Endothelial cell of umbilical vein (primary cell): ENCODE results near the gene TIRAP. TPM values are rescaled to one million over a fixed set of nuclear protein-coding genes. Genes with fewer than 3 reads are reported as not detected.

ENCODE experiments used
- BruUV-seq: library from RNA; stranded (reverse); fragments of 400-500 nt; replicated peaks from 2 replicates; lab custom pipeline; 2021; lab: Mats Ljungman, UMichigan
- CTCF ChIA-PET: fragments of 300-600, 350-600 bp; sonication (Branson Sonifier 250); formaldehyde crosslinking; loops from one replicate; lab custom pipeline; 2021; ENCODE audit warnings: antibody characterized with exemption, inconsistent platforms; lab: Charles Lee
- POLR2A ChIA-PET: fragments of 300-600, 350-600 bp; sonication (Branson Sonifier 250); formaldehyde crosslinking; loops from one replicate; lab custom pipeline; 2021; ENCODE audit warnings: antibody characterized with exemption, inconsistent platforms; lab: Charles Lee
- DNase-seq: peaks from one replicate; pipeline ENCODE4 v3.0.0-alpha.2; 2011; ENCODE audit warnings: low read depth, low spot score
- FAIRE-seq: peaks from 2 replicates; lab custom pipeline; 2011; peaks lifted over from hg19 to GRCh38; lab: Jason Lieb, UNC
- H2AFZ ChIP-seq: 2 replicates; pipeline ENCODE4 v1.6.0; 2012; ENCODE audit warnings: low read depth, low read length, control low read depth, inconsistent platforms
- H3K27ac ChIP-seq: 2 replicates; pipeline ENCODE4 v1.5.1; 2011; ENCODE audit warnings: low read depth, mild to moderate bottlenecking, control low read depth, low read length, moderate library complexity; ENCODE audit not compliant: insufficient read depth
- H3K27me3 ChIP-seq, 2 experiments: 2 replicates each; pipeline versions ENCODE4 v1.6.0 to v1.6.1; 2011; ENCODE audit warnings: low read length in 2 of 2, mixed read lengths in 1 of 2; ENCODE audit not compliant: control insufficient read depth in 2 of 2, insufficient read depth in 2 of 2
- H3K36me3 ChIP-seq, 2 experiments: 2 replicates in 1 of 2; 3 replicates in 1 of 2; pipeline ENCODE4 v1.5.1; 2011; ENCODE audit warnings: low read length in 2 of 2, mild to moderate bottlenecking in 1 of 2, moderate library complexity in 1 of 2; ENCODE audit not compliant: control insufficient read depth in 2 of 2, insufficient read depth in 2 of 2; ENCODE audit errors: extremely low read depth in 1 of 2
- H3K4me1 ChIP-seq: 3 replicates; pipeline ENCODE4 v1.5.1; 2011; ENCODE audit warnings: mild to moderate bottlenecking, low read length; ENCODE audit not compliant: control insufficient read depth, insufficient read depth; ENCODE audit errors: extremely low read depth
- H3K4me2 ChIP-seq: 2 replicates; pipeline ENCODE4 v1.6.1; 2011; ENCODE audit warnings: low read length, control low read depth, mixed read lengths; ENCODE audit not compliant: insufficient read depth
- H3K4me3 ChIP-seq, 3 experiments: fragments of 200-600 bp in 1 of 3; sonication (generic), shearing (Covaris generic) in 1 of 3; replicated peaks in 1 of 3; 2 replicates each; pipeline ENCODE4 v1.5.1; 2011 to 2016; ENCODE audit warnings: control low read depth in 3 of 3, low read length in 3 of 3, mild to moderate bottlenecking in 2 of 3, inconsistent platforms in 1 of 3, low read depth in 1 of 3, moderate library complexity in 1 of 3; ENCODE audit not compliant: insufficient read depth in 1 of 3
- H3K79me2 ChIP-seq: 2 replicates; pipeline ENCODE4 v1.6.0; 2012; ENCODE audit warnings: low read length, inconsistent platforms; ENCODE audit not compliant: control insufficient read depth, insufficient read depth
- H3K9ac ChIP-seq: replicated peaks from 2 replicates; pipeline ENCODE3; 2011; ENCODE audit warnings: low read length, control low read depth; ENCODE audit not compliant: insufficient read depth; ENCODE audit errors: extremely low read depth
- H3K9me1 ChIP-seq: replicated peaks from 3 replicates; pipeline ENCODE4 v1.6.0; 2011; ENCODE audit warnings: mild to moderate bottlenecking, low read length; ENCODE audit not compliant: control insufficient read depth, insufficient read depth; ENCODE audit errors: extremely low read depth
- H3K9me3 ChIP-seq: replicated peaks from 2 replicates; pipeline ENCODE4 v1.5.1; 2012; ENCODE audit warnings: low read length, inconsistent platforms; ENCODE audit not compliant: control insufficient read depth, insufficient read depth
- H4K20me1 ChIP-seq: replicated peaks from 2 replicates; pipeline ENCODE3; 2011; ENCODE audit warnings: mild to moderate bottlenecking, low read length; ENCODE audit not compliant: control insufficient read depth, insufficient read depth; ENCODE audit errors: extremely low read depth
- CTCF ChIP-seq, 2 donors: IDR thresholded peaks; 1 replicate in 1 of 2; 2 replicates in 1 of 2; pipeline ENCODE4 v1.5.1; 2011; ENCODE audit warnings: low read length in 2 of 2, mild to moderate bottlenecking in 2 of 2, moderate library complexity in 2 of 2, control low read depth in 1 of 2, inconsistent platforms in 1 of 2, low read depth in 1 of 2; ENCODE audit not compliant: insufficient read depth in 1 of 2; ENCODE audit errors: extremely low read depth in 1 of 2
- EZH2 ChIP-seq: IDR thresholded peaks from 2 replicates; pipeline ENCODE4 v1.6.1; 2012; ENCODE audit warnings: borderline replicate concordance, low read depth, mild to moderate bottlenecking, moderate library complexity, low read length, inconsistent platforms; ENCODE audit not compliant: severe bottlenecking
- FOS ChIP-seq: IDR thresholded peaks from 2 replicates; pipeline ENCODE4 v1.6.1; 2011; ENCODE audit warnings: mild to moderate bottlenecking, low read length, moderate library complexity, borderline replicate concordance; ENCODE audit not compliant: insufficient read depth
- GATA2 ChIP-seq: IDR thresholded peaks from 2 replicates; pipeline ENCODE4 v1.7.0; 2011; ENCODE audit warnings: low read depth, mild to moderate bottlenecking, moderate library complexity, mixed read lengths, low read length; ENCODE audit not compliant: insufficient read length, insufficient read depth
- JUN ChIP-seq: IDR thresholded peaks from 2 replicates; pipeline ENCODE4 v1.6.1; 2011; ENCODE audit warnings: borderline replicate concordance, low read depth; ENCODE audit not compliant: insufficient read length, insufficient read depth
- MAX ChIP-seq: IDR thresholded peaks from 2 replicates; pipeline ENCODE4 v1.6.1; 2011; ENCODE audit not compliant: insufficient read depth, insufficient read length
- MYC ChIP-seq: IDR thresholded peaks from one replicate; pipeline ENCODE4 v1.6.1; 2011; ENCODE audit warnings: mild to moderate bottlenecking, low read depth, low read length
- POLR2A ChIP-seq: IDR thresholded peaks from 2 replicates; pipeline ENCODE4 v1.6.1; 2012; ENCODE audit warnings: low read depth, mild to moderate bottlenecking, control low read depth, low read length
- POLR2AphosphoS5 ChIP-seq: IDR thresholded peaks from 2 replicates; pipeline ENCODE4 v1.6.1; 2012; ENCODE audit warnings: low read depth, mild to moderate bottlenecking, control low read depth, low read length, moderate library complexity; ENCODE audit not compliant: insufficient read depth
- dilution Hi-C: fragments of 300-500 bp; cut with MboI; formaldehyde crosslinking; loops from one replicate; pipeline ENCODE4 v1.15.0; 2019; ENCODE audit warnings: low sequenced_read_pairs; ENCODE audit not compliant: extremely low pct_ligation_motif_present
- intact Hi-C: fragments of 100-400 bp; cut with micrococcal nuclease; formaldehyde crosslinking; loops from one replicate; pipeline ENCODE4 v1.10.0; 2022
- polyA plus RNA-seq, 4 experiments: library from polyadenylated mRNA; depleted of rRNA in 3 of 4; stranded (reverse) in 3 of 4; unstranded in 1 of 4; fragments of >200 nt; gene quantifications; 2 replicates each; pipeline versions ENCODE4 v1.2.1 to v1.2.3, GENCODE V29; 2011 to 2012; ENCODE audit warnings: missing spikeins in 1 of 4
- total RNA-seq: library from RNA; stranded (reverse); gene quantifications from 2 replicates; pipeline ENCODE4 v1.2.3, GENCODE V29; 2021

TIRAP gene
- total and polyA plus RNA-seq, 2 donors (not counting 3 experiments of a cell fraction or from before 2014, with no cell fraction given), result 9.3 to 11.0 TPM

DNA sequence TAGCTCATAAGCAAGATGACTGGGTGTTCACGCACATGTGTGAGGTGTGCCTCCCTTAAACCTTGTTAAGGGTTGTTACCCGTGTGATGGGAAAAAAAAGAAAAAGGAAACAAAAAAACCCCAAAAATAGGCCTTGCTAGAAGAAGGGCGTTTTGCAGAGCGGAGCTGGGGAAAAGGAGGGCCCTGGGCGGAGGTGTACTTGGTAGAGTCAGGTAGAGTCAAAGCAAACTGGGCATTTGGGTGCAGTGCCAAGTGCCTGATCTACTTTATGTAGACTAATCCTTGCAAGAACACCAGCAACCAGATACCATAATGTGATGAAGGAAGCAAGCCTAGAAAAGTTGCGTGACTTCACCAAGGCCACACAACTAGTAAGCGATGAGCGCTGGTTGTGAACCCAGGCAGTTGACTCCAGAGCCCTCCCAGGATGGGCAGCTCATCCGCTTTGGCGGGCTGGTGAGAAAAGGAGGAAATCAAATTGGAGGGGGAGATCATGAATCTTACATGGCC, 1.2 kb upstream of the TIRAP start:
- no peak overlapping the region for H3K4me3 ChIP-seq
- TF ChIP-seq MYC (no peak), POLR2A (no peak), CTCF (IDR thresholded peaks at IDR 0.05; ENCODE audit: extremely low read depth in 1 of 2, insufficient read depth in 1 of 2, low read depth in 1 of 2, low read length in 2 of 2) (no peak)
- CTCF ChIA-PET, result no interaction called here
- peaks cover 13% of the 10 kb centered on the region for H3K4me1 ChIP-seq
- peaks cover 0 to 6% of the 10 kb centered on the region in 2 experiments for H3K36me3 ChIP-seq
- FAIRE-seq (no peak), DNase-seq (no peak)
- no peak overlapping the region for H3K9ac ChIP-seq
- no peaks in the 10 kb centered on the region for H3K9me1 ChIP-seq
- intact Hi-C loops, result loop anchor here (1.0 kb wide), 1 partner anchor 12 kb away; the partner anchor contains the start of gene FOXRED1
- POLR2A ChIA-PET, result no interaction called here
- no peaks in the 10 kb centered on the region for H3K27me3 ChIP-seq
- dilution Hi-C loops, result no loop called here
- no peaks in the 10 kb centered on the region for H4K20me1 ChIP-seq
- BruUV-seq, result no TSS peak
- H3K4me2 ChIP-seq, result no peak overlapping the region
- no peaks in the 10 kb centered on the region for H3K79me2 ChIP-seq
- no peaks in the 10 kb centered on the region for H3K9me3 ChIP-seq
- no peak overlapping the region for H2AFZ ChIP-seq
- no peak overlapping the region for H3K27ac ChIP-seq

DNA sequence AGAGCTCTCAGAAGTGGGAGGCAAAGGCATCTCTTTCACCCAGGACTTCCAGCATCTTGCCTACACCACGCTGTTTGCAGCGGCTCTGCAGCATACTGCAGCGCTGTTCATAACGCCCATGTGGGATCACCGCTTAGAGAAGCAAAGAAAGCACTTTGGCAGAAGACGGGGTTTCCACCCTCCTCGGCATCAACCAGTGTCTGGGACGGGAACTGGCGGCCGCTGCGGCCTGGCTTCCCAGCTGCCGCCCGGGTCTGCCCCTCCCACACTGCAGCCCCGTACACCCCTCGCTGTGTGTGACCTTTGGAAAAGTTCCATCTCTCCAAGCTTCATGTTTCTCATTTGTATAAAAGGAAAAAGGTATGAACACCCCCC, 545 bp upstream of the TIRAP start:
- Histone ChIP-seq H3K9me1 (no peaks in the 10 kb centered on the region), H4K20me1 (no peaks in the 10 kb centered on the region), H3K4me2 (peak overlapping the region; percentile 41), H3K9ac (peak overlapping the region; percentile 61), H3K27me3 (no peaks in the 10 kb centered on the region), H3K79me2 (no peaks in the 10 kb centered on the region), H2AFZ (peak overlapping the region; percentile 27), H3K4me1 (peaks cover 13% of the 10 kb centered on the region), H3K36me3 (peaks cover 0 to 5% of the 10 kb centered on the region in 2 experiments), H3K27ac (no peak overlapping the region), H3K9me3 (no peaks in the 10 kb centered on the region), H3K4me3 (peak overlapping the region; percentile 19 to 62 (median 50))
- no TSS peak for BruUV-seq
- dilution Hi-C loops (no loop called here), intact Hi-C loops (loop anchor here (1.0 kb wide), 1 partner anchor 13 kb away; the partner anchor contains the start of gene FOXRED1)
- CTCF ChIA-PET, result no interaction called here
- TF ChIP-seq MYC (no peak), EZH2 (no peak), POLR2AphosphoS5 (no peak), JUN (no peak), FOS (no peak), MAX (no peak), POLR2A (no peak), CTCF (IDR thresholded peaks at IDR 0.05; ENCODE audit: extremely low read depth in 1 of 2, insufficient read depth in 1 of 2, low read depth in 1 of 2, low read length in 2 of 2) (no peak), GATA2 (no peak)
- FAIRE-seq (peak; percentile 38), DNase-seq (no peak)
- POLR2A ChIA-PET, result interaction anchor here (0.9 kb wide), 1 partner anchor 51 kb away, joined by 4 read pairs; no protein-coding TSS in a partner anchor
